H9 (cell line): ENCODE results near the gene TMEM183A. TPM values are rescaled to one million over a fixed set of nuclear protein-coding genes. Genes with fewer than 3 reads are reported as not detected.

ENCODE experiments used
- DNase-seq: peaks from one replicate; pipeline ENCODE4 v3.0.0-alpha.2; 2017
- H2AFZ ChIP-seq: one replicate; pipeline ENCODE4 v1.6.1; 2013; ENCODE audit warnings: mild to moderate bottlenecking, low read length, control low read depth, moderate library complexity
- H2AK5ac ChIP-seq: 2 replicates; pipeline ENCODE4 v1.6.1; 2013; ENCODE audit warnings: low read length, control low read depth, mixed read lengths; ENCODE audit not compliant: insufficient read length
- H2BK120ac ChIP-seq: one replicate; pipeline ENCODE4 v1.6.1; 2013; ENCODE audit warnings: low read depth, mild to moderate bottlenecking, low read length, control low read depth, inconsistent platforms; ENCODE audit not compliant: poor library complexity, severe bottlenecking
- H2BK12ac ChIP-seq: 2 replicates; pipeline ENCODE4 v1.6.1; 2013; ENCODE audit warnings: low read length, control low read depth, mixed read lengths, low read depth; ENCODE audit not compliant: insufficient read length
- H2BK15ac ChIP-seq: 2 replicates; pipeline ENCODE4 v1.6.1; 2013; ENCODE audit warnings: low read depth, low read length, control low read depth
- H2BK20ac ChIP-seq: one replicate; pipeline ENCODE4 v1.6.1; 2013; ENCODE audit warnings: low read depth, mild to moderate bottlenecking, low read length, control low read depth, inconsistent platforms; ENCODE audit not compliant: poor library complexity, severe bottlenecking
- H2BK5ac ChIP-seq: 2 replicates; pipeline ENCODE4 v1.6.1; 2013; ENCODE audit warnings: low read length, control low read depth, mixed read lengths; ENCODE audit not compliant: insufficient read length
- H3K14ac ChIP-seq: 2 replicates; pipeline ENCODE4 v1.6.1; 2013; ENCODE audit warnings: low read length, control low read depth; ENCODE audit not compliant: insufficient read depth
- H3K18ac ChIP-seq: 2 replicates; pipeline ENCODE4 v1.6.1; 2013; ENCODE audit warnings: low read depth, mild to moderate bottlenecking, mixed read lengths, low read length, control low read depth; ENCODE audit not compliant: insufficient read length
- H3K23ac ChIP-seq: 2 replicates; pipeline ENCODE4 v1.6.1; 2013; ENCODE audit warnings: low read length, control low read depth, mixed read lengths, low read depth; ENCODE audit not compliant: insufficient read length
- H3K23me2 ChIP-seq: 2 replicates; pipeline ENCODE4 v1.6.1; 2013; ENCODE audit warnings: low read depth, mild to moderate bottlenecking, mixed read lengths, low read length, control low read depth; ENCODE audit not compliant: insufficient read length, poor library complexity, severe bottlenecking
- H3K27ac ChIP-seq: 2 replicates; pipeline ENCODE4 v1.5.1; 2013; ENCODE audit warnings: low read length, control low read depth, mixed read lengths, low read depth; ENCODE audit not compliant: insufficient read length
- H3K27me3 ChIP-seq: 2 replicates; pipeline ENCODE4 v1.6.1; 2013; ENCODE audit warnings: low read length, control low read depth, inconsistent platforms; ENCODE audit not compliant: insufficient read depth
- H3K4ac ChIP-seq: 2 replicates; pipeline ENCODE4 v1.6.1; 2013; ENCODE audit warnings: low read depth, mild to moderate bottlenecking, control low read depth, inconsistent platforms, low read length, moderate library complexity
- H3K4me1 ChIP-seq: 2 replicates; pipeline ENCODE4 v1.6.1; 2013; ENCODE audit warnings: low read length, control low read depth, inconsistent platforms; ENCODE audit not compliant: insufficient read depth
- H3K4me2 ChIP-seq: 2 replicates; pipeline ENCODE4 v1.6.1; 2013; ENCODE audit warnings: low read length, control low read depth, mixed read lengths; ENCODE audit not compliant: insufficient read length, insufficient read depth
- H3K56ac ChIP-seq: 2 replicates; pipeline ENCODE4 v1.6.1; 2013; ENCODE audit warnings: low read depth, mild to moderate bottlenecking, mixed read lengths, low read length, control low read depth; ENCODE audit not compliant: insufficient read length
- H3K79me1 ChIP-seq: 2 replicates; pipeline ENCODE4 v1.6.1; 2013; ENCODE audit warnings: low read depth, mild to moderate bottlenecking, moderate library complexity, low read length, control low read depth, inconsistent platforms; ENCODE audit not compliant: insufficient read depth, poor library complexity, severe bottlenecking
- H3K79me2 ChIP-seq: 2 replicates; pipeline ENCODE4 v1.6.1; 2013; ENCODE audit warnings: low read length, control low read depth, inconsistent platforms; ENCODE audit not compliant: insufficient read depth
- H3K9ac ChIP-seq: 2 replicates; pipeline ENCODE4 v1.6.1; 2013; ENCODE audit warnings: low read length, control low read depth, mixed read lengths; ENCODE audit not compliant: insufficient read length; ENCODE audit errors: extremely low read depth
- H3K9me3 ChIP-seq: one replicate; pipeline ENCODE4 v1.6.1; 2013; ENCODE audit warnings: low read depth, low read length, inconsistent platforms; ENCODE audit not compliant: control insufficient read depth
- H3T11ph ChIP-seq: one replicate; pipeline ENCODE4 v1.6.1; 2013; ENCODE audit warnings: mild to moderate bottlenecking, low read length, control low read depth, inconsistent platforms
- H4K20me1 ChIP-seq: one replicate; pipeline ENCODE4 v1.6.1; 2013; ENCODE audit not compliant: control insufficient read depth, insufficient read length, insufficient read depth
- H4K5ac ChIP-seq: 2 replicates; pipeline ENCODE4 v1.6.1; 2013; ENCODE audit warnings: low read depth, mild to moderate bottlenecking, mixed read lengths, low read length, control low read depth; ENCODE audit not compliant: insufficient read length
- H4K8ac ChIP-seq: replicated peaks from 2 replicates; pipeline ENCODE4 v1.6.1; 2013; ENCODE audit warnings: low read length, control low read depth, mixed read lengths, low read depth; ENCODE audit not compliant: insufficient read length
- H4K91ac ChIP-seq: 2 replicates; pipeline ENCODE4 v1.6.1; 2013; ENCODE audit warnings: low read depth, mild to moderate bottlenecking, moderate library complexity, mixed read lengths, low read length, control low read depth; ENCODE audit not compliant: insufficient read length
- H3K27ac Mint-ChIP-seq, 3 experiments: 2 replicates in 2 of 3; 3 replicates in 1 of 3; pipeline ENCODE4 v1.8.0; 2020 to 2021; ENCODE audit warnings: mixed read lengths in 3 of 3, mild to moderate bottlenecking in 1 of 3, moderate library complexity in 1 of 3
- H3K27me3 Mint-ChIP-seq: 2 replicates; pipeline ENCODE4 v1.8.0; 2021; ENCODE audit warnings: low read depth, mild to moderate bottlenecking, moderate library complexity, mixed read lengths
- H3K36me3 Mint-ChIP-seq, 3 experiments: 2 replicates in 2 of 3; 3 replicates in 1 of 3; pipeline ENCODE4 v1.8.0; 2020 to 2021; ENCODE audit warnings: low read depth in 3 of 3, mixed read lengths in 3 of 3; ENCODE audit not compliant: insufficient read depth in 1 of 3
- H3K4me1 Mint-ChIP-seq, 2 experiments: 2 replicates each; pipeline ENCODE4 v1.8.0; 2020; ENCODE audit warnings: mixed read lengths in 2 of 2
- H3K4me3 Mint-ChIP-seq, 2 experiments: 2 replicates in 1 of 2; 3 replicates in 1 of 2; pipeline ENCODE4 v1.8.0; 2020 to 2021; ENCODE audit warnings: mild to moderate bottlenecking in 2 of 2, mixed read lengths in 2 of 2, moderate library complexity in 1 of 2
- H3K9me3 Mint-ChIP-seq, 2 experiments: 2 replicates in 1 of 2; 3 replicates in 1 of 2; pipeline ENCODE4 v1.8.0; 2020; ENCODE audit warnings: mild to moderate bottlenecking in 2 of 2, mixed read lengths in 2 of 2, moderate library complexity in 1 of 2
- WGBS: extraction: QIAGEN DNeasy Blood & Tissue Kit; methylation state at CpG from one replicate; pipeline ENCODE4 v1.1.7; 2013; ENCODE audit warnings: missing lambda C conversion rate, low lambda C conversion rate, mixed read lengths; ENCODE audit not compliant: insufficient read length; ENCODE audit errors: extremely low coverage; 5-methylcytosine and 5-hydroxymethylcytosine counted together
- total RNA-seq: library from RNA; stranded (reverse); gene quantifications from 2 replicates; pipeline ENCODE4 v1.2.1, GENCODE V29; 2021
- TF ChIP-seq, protein P1 (sequence below): fragments of 200-600 bp; sonication (generic); conservative IDR thresholded peaks from 3 replicates; pipeline ENCODE4 v1.8.0; 2021; ENCODE audit warnings: antibody characterized with exemption, mild to moderate bottlenecking

Gene TMEM183A
- total RNA-seq, 1 experiment from 2014 or later: 93.4 TPM

DNA sequence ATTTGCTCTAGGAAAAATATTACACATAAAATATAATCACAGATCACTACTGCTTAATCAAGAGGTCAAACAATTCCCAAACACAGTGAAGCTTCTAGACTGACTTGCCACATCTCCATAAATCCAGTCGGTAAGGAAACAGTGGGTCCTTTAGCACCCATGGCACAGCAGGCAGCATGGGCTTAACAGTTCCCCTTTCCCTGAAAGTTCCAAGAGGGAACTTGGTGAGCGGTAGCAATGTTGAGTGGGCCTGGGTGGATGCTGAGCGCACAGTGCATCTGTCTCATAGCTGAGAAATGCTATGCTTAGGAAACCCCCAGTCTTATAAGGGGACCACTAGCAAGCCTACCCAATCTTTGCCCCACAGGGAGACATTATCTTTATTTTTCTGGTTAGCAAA is 32.3 kb upstream of the TMEM183A start:
- no peak overlapping the region for H3K18ac ChIP-seq
- H4K8ac ChIP-seq: no peak overlapping the region
- H3K27ac ChIP-seq: no peak overlapping the region
- H2BK12ac ChIP-seq: no peak overlapping the region
- H3K79me1 ChIP-seq: no peaks in the 10 kb centered on the region
- no peaks in the 10 kb centered on the region for H3K9me3 ChIP-seq
- no peak overlapping the region for H2BK15ac ChIP-seq
- no peaks in the 10 kb centered on the region for H4K20me1 ChIP-seq
- H4K91ac ChIP-seq: no peak overlapping the region
- H2BK5ac ChIP-seq: no peak overlapping the region
- no peak overlapping the region for H4K5ac ChIP-seq
- H3K27ac Mint-ChIP-seq: no peak overlapping the region
- peaks cover 12% of the 10 kb centered on the region for H3K27me3 Mint-ChIP-seq
- no peaks in the 10 kb centered on the region for H3K27me3 ChIP-seq
- no peak overlapping the region for H3K56ac ChIP-seq
- H2AK5ac ChIP-seq: no peak overlapping the region
- H2BK20ac ChIP-seq: no peak overlapping the region
- no peak overlapping the region for H3K4me3 Mint-ChIP-seq
- no peak overlapping the region for H3K14ac ChIP-seq
- H3K9me3 Mint-ChIP-seq: no peaks in the 10 kb centered on the region
- no peak overlapping the region for H2AFZ ChIP-seq
- H3K9ac ChIP-seq: no peak overlapping the region
- no peak for DNase-seq
- no peaks in the 10 kb centered on the region for H3K36me3 Mint-ChIP-seq
- H3K23me2 ChIP-seq: no peaks in the 10 kb centered on the region
- no CpG with 5 or more reads among the region's 3 CpGs for WGBS
- no peak overlapping the region for H3K4ac ChIP-seq
- no peak overlapping the region for H3T11ph ChIP-seq
- no peak overlapping the region for H3K23ac ChIP-seq
- no peak overlapping the region for H2BK120ac ChIP-seq
- H3K79me2 ChIP-seq: no peaks in the 10 kb centered on the region
- H3K4me2 ChIP-seq: no peak overlapping the region
- peaks cover 12 to 17% of the 10 kb centered on the region in 2 experiments for H3K4me1 Mint-ChIP-seq
- no peaks in the 10 kb centered on the region; the same call in 1 of the 2 replicates for H3K4me1 ChIP-seq
- TF ChIP-seq, protein P1, sequence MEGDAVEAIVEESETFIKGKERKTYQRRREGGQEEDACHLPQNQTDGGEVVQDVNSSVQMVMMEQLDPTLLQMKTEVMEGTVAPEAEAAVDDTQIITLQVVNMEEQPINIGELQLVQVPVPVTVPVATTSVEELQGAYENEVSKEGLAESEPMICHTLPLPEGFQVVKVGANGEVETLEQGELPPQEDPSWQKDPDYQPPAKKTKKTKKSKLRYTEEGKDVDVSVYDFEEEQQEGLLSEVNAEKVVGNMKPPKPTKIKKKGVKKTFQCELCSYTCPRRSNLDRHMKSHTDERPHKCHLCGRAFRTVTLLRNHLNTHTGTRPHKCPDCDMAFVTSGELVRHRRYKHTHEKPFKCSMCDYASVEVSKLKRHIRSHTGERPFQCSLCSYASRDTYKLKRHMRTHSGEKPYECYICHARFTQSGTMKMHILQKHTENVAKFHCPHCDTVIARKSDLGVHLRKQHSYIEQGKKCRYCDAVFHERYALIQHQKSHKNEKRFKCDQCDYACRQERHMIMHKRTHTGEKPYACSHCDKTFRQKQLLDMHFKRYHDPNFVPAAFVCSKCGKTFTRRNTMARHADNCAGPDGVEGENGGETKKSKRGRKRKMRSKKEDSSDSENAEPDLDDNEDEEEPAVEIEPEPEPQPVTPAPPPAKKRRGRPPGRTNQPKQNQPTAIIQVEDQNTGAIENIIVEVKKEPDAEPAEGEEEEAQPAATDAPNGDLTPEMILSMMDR: no peak
